Neural progenitor cell (in vitro differentiated cells): ENCODE measurements around the gene PBOV1. TPM values are rescaled to one million over a fixed set of nuclear protein-coding genes. Genes with fewer than 3 reads are reported as not detected.

Experiments used
- DNase-seq: peaks from one replicate; pipeline ENCODE4 v3.0.0-alpha.2; 2016; ENCODE audit warnings: low spot score
- H2AFZ ChIP-seq: fragments of 200-600 bp; sonication (generic); replicated peaks from 2 replicates; pipeline ENCODE4 v1.6.1; 2016; ENCODE audit warnings: antibody characterized with exemption
- H3F3A ChIP-seq: fragments of 200-600 bp; sonication (generic); 2 replicates; pipeline ENCODE4 v1.6.1; 2016; ENCODE audit warnings: antibody characterized with exemption, low read depth
- H3K27ac ChIP-seq: fragments of 200-600 bp; sonication (generic); 2 replicates; pipeline ENCODE4 v1.5.1; 2016; ENCODE audit warnings: mild to moderate bottlenecking
- H3K27me3 ChIP-seq: fragments of 200-600 bp; sonication (generic); 2 replicates; pipeline ENCODE4 v1.6.1; 2016; ENCODE audit warnings: mild to moderate bottlenecking, moderate library complexity
- H3K36me3 ChIP-seq: fragments of 200-600 bp; sonication (generic); 2 replicates; pipeline ENCODE4 v1.5.1; 2016
- H3K4me1 ChIP-seq: fragments of 200-600 bp; sonication (generic); 2 replicates; pipeline ENCODE4 v1.6.1; 2016; ENCODE audit warnings: mixed run types
- H3K4me2 ChIP-seq: fragments of 200-600 bp; sonication (generic); 2 replicates; pipeline ENCODE4 v1.6.1; 2016
- H3K4me3 ChIP-seq: fragments of 200-600 bp; sonication (generic); 2 replicates; pipeline ENCODE4 v1.5.1; 2016
- H3K79me2 ChIP-seq: fragments of 200-600 bp; sonication (generic); 2 replicates; pipeline ENCODE4 v1.6.1; 2016; ENCODE audit warnings: low read depth
- H3K9ac ChIP-seq: fragments of 200-600 bp; sonication (generic); 2 replicates; pipeline ENCODE4 v1.6.1; 2016
- H3K9me3 ChIP-seq: fragments of 200-600 bp; sonication (generic); 2 replicates; pipeline ENCODE4 v1.5.1; 2016; ENCODE audit warnings: low read depth
- H4K20me1 ChIP-seq: fragments of 200-600 bp; sonication (generic); 2 replicates; pipeline ENCODE4 v1.6.1; 2016; ENCODE audit warnings: low read depth
- H3K27ac Mint-ChIP-seq: 3 replicates; pipeline ENCODE4 v1.8.0; 2021; ENCODE audit warnings: mixed read lengths
- H3K27me3 Mint-ChIP-seq: 2 replicates; pipeline ENCODE4 v1.8.0; 2022; ENCODE audit warnings: low read depth, mild to moderate bottlenecking, inconsistent platforms, moderate library complexity, mixed read lengths; ENCODE audit not compliant: insufficient read depth
- H3K36me3 Mint-ChIP-seq: 3 replicates; pipeline ENCODE4 v1.8.0; 2021; ENCODE audit warnings: mixed read lengths
- H3K4me1 Mint-ChIP-seq: 3 replicates; pipeline ENCODE4 v1.8.0; 2021; ENCODE audit warnings: mixed read lengths
- H3K4me3 Mint-ChIP-seq: 3 replicates; pipeline ENCODE4 v1.8.0; 2021; ENCODE audit warnings: mild to moderate bottlenecking, moderate library complexity, mixed read lengths
- H3K9me3 Mint-ChIP-seq: 3 replicates; pipeline ENCODE4 v1.8.0; 2020; ENCODE audit warnings: mixed read lengths
- CTCF ChIP-seq: fragments of 200-600 bp; sonication (generic); IDR thresholded peaks from 2 replicates; pipeline ENCODE4 v1.5.1; 2017; ENCODE audit warnings: antibody characterized with exemption, mild to moderate bottlenecking
- EZH2 ChIP-seq: fragments of 200-600 bp; sonication (generic); IDR thresholded peaks from 2 replicates; pipeline ENCODE4 v1.6.1; 2017; ENCODE audit warnings: antibody characterized with exemption, mild to moderate bottlenecking, moderate library complexity
- EZH2phosphoT487 ChIP-seq: fragments of 200-600 bp; sonication (generic); IDR thresholded peaks from 2 replicates; pipeline ENCODE4 v1.6.1; 2017; ENCODE audit warnings: antibody characterized with exemption
- total RNA-seq: library from RNA; depleted of rRNA; stranded (reverse); fragments of >200 nt; gene quantifications from 2 replicates; pipeline ENCODE4 v1.2.3, GENCODE V29; 2015; ENCODE audit warnings: low replicate concordance

Gene PBOV1
- total RNA-seq, 1 donor from 2014 or later = not detected

GRCh38 chr6:138242987-138243592 is 24.8 kb upstream of the PBOV1 start:
- Mint-ChIP-seq H3K36me3 (no peaks in the 10 kb centered on the region), H3K4me1 (no peaks in the 10 kb centered on the region), H3K4me3 (no peak overlapping the region), H3K27me3 (no peaks in the 10 kb centered on the region), H3K9me3 (no peaks in the 10 kb centered on the region), H3K27ac (no peak overlapping the region)
- H3K4me3 ChIP-seq = no peak overlapping the region
- no peak overlapping the region for H3K4me2 ChIP-seq
- H3K9me3 ChIP-seq = no peaks in the 10 kb centered on the region
- no peaks in the 10 kb centered on the region for H3F3A ChIP-seq
- H2AFZ ChIP-seq = no peak overlapping the region
- H3K27me3 ChIP-seq = no peaks in the 10 kb centered on the region
- no peak overlapping the region for H3K9ac ChIP-seq
- H3K4me1 ChIP-seq = no peaks in the 10 kb centered on the region
- TF ChIP-seq EZH2phosphoT487 (no peak), EZH2 (no peak), CTCF (no peak)
- no peaks in the 10 kb centered on the region for H4K20me1 ChIP-seq
- H3K27ac ChIP-seq = no peak overlapping the region
- no peaks in the 10 kb centered on the region for H3K79me2 ChIP-seq
- DNase-seq = no peak
- no peaks in the 10 kb centered on the region for H3K36me3 ChIP-seq

- Histone ChIP-seq H3K27ac (no peak overlapping the region), H3K27me3 (no peaks in the 10 kb centered on the region), H3K36me3 (no peaks in the 10 kb centered on the region), H2AFZ (no peak overlapping the region), H3K9ac (no peak overlapping the region), H3K4me3 (no peak overlapping the region), H3K9me3 (no peaks in the 10 kb centered on the region), H3K4me2 (no peak overlapping the region), H3F3A (no peaks in the 10 kb centered on the region), H3K79me2 (no peaks in the 10 kb centered on the region), H4K20me1 (no peaks in the 10 kb centered on the region), H3K4me1 (no peaks in the 10 kb centered on the region)
- no peak for TF ChIP-seq CTCF
- TF ChIP-seq EZH2phosphoT487 = no peak
- no peak for TF ChIP-seq EZH2
- no peak overlapping the region for H3K27ac Mint-ChIP-seq
- H3K4me3 Mint-ChIP-seq = no peak overlapping the region
- no peaks in the 10 kb centered on the region for H3K27me3 Mint-ChIP-seq
- no peaks in the 10 kb centered on the region for H3K36me3 Mint-ChIP-seq
- H3K4me1 Mint-ChIP-seq = no peaks in the 10 kb centered on the region
- H3K9me3 Mint-ChIP-seq = no peaks in the 10 kb centered on the region
- no peak for DNase-seq
Observed at GRCh38 chr6:138241934-138242333, 23.6 kb upstream of the PBOV1 start.

GRCh38 chr6:138241381-138241780 is 23.1 kb upstream of the PBOV1 start:
- Mint-ChIP-seq H3K27me3 (no peaks in the 10 kb centered on the region), H3K9me3 (no peaks in the 10 kb centered on the region), H3K4me3 (no peak overlapping the region), H3K27ac (no peak overlapping the region), H3K4me1 (no peaks in the 10 kb centered on the region), H3K36me3 (no peaks in the 10 kb centered on the region)
- Histone ChIP-seq H3K27me3 (no peaks in the 10 kb centered on the region), H3K36me3 (no peaks in the 10 kb centered on the region), H3K4me2 (no peak overlapping the region), H3K79me2 (no peaks in the 10 kb centered on the region), H2AFZ (no peak overlapping the region), H3F3A (no peaks in the 10 kb centered on the region), H3K27ac (no peak overlapping the region), H3K9ac (no peak overlapping the region), H4K20me1 (no peaks in the 10 kb centered on the region), H3K4me3 (no peak overlapping the region), H3K4me1 (no peaks in the 10 kb centered on the region), H3K9me3 (no peaks in the 10 kb centered on the region)
- DNase-seq = no peak
- TF ChIP-seq EZH2phosphoT487 (no peak), EZH2 (no peak), CTCF (no peak)
